Dendritic cell treated with granulocyte-macrophage colony-stimulating factor and Interleukin-4, amounts not matched to agents 40 ng/mL and 50 ng/mL, for 4 days (primary cell): ENCODE results near the gene ADCY1.
"Not testable (repeated sequence)": the region's sequence is repeated elsewhere in the genome, so short reads cannot be mapped to it uniquely, and the experiment has no call there.

Source experiments
- H3K27ac Mint-ChIP-seq: one replicate; pipeline ENCODE4 v1.8.0; 2022; ENCODE audit warnings: mild to moderate bottlenecking, mixed read lengths
- H3K27me3 Mint-ChIP-seq: one replicate; pipeline ENCODE4 v1.8.0; 2022; ENCODE audit warnings: mild to moderate bottlenecking, mixed read lengths
- H3K36me3 Mint-ChIP-seq: one replicate; pipeline ENCODE4 v1.8.0; 2022; ENCODE audit warnings: low read depth, mixed read lengths
- H3K4me1 Mint-ChIP-seq: one replicate; pipeline ENCODE4 v1.8.0; 2022; ENCODE audit warnings: low read depth, mixed read lengths
- H3K4me3 Mint-ChIP-seq: one replicate; pipeline ENCODE4 v1.8.0; 2022; ENCODE audit warnings: mild to moderate bottlenecking, moderate library complexity, mixed read lengths
- H3K9me3 Mint-ChIP-seq: one replicate; pipeline ENCODE4 v1.8.0; 2022; ENCODE audit warnings: mixed read lengths
- intact Hi-C: fragments of 100-400 bp; cut with micrococcal nuclease; formaldehyde crosslinking; loops from one replicate; pipeline ENCODE4 v1.15.0; 2022

Gene ADCY1

DNA sequence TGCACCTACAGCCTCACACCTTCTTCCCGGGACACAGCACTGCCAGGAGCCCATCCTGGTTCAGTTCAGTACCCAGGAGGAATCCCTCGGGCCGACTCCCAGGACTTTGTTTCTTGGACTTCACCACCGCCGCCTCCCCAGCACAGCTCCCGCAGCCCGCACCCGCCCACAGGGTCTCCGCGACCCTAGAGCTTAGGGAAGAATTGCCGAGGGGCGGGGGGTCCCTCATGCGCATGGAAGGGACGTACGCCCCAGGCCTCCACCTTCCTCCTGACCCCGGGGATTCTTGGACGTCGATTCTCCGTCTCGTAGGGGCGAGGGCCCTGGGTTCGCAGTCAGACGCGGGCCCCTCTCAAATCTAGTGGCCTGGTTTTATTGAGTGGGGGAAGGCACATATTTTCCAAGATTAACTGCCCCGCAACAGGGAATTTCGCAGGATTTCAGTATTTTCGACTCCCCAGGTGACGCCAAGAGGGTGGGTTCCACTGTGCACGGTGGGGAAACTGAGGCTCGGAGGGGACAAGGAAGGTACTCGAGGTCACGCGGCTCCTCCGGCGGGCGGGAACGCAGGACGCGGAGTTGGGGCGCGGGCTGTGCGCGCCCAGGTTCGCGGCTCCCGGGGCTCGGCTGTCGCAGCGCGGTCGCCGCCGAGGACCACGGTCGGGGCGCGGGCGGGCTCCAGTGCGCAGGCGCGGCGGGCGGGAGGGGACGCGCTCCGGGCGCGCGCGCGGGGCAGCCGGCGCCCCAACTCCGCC is at the start of gene ADCY1:
Gene ADCY1, plus strand, starts transcription at position 708 of the 755 bp plus-strand sequence. CDS start 176 bp downstream, outside the sequence.
- Mint-ChIP-seq H3K4me1 (no peaks in the 10 kb centered on the region), H3K4me3 (peak within 1 kb of the TSS; percentile 24), H3K27me3 (peaks cover 54% of the 10 kb centered on the region), H3K36me3 (no peaks in the 10 kb centered on the region), H3K27ac (no peak within 1 kb of the TSS), H3K9me3 (no peaks in the 10 kb centered on the region)
- intact Hi-C loops = no loop called here

DNA sequence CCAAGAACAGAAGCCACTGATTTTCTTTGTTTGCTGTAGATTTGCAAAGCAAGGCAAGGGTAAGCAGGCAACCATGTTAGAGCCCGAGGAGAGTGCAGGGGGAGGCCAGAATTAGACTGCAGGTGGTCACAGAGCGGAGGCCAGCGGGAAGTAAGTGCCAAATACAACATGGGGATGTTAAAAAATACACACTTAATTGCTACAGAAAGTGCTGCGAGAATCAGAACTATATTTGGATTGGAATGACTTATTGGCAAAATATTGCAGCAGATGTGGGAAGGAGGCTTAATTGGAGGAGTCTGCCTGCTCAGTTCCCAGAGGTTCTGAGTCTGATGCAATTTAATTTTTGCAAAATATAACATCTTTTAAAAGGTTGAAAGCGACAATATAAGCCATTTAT is 49.7 kb upstream of the ADCY1 start:
- Mint-ChIP-seq H3K27me3 (no peaks in the 10 kb centered on the region), H3K27ac (no peak overlapping the region), H3K9me3 (peaks cover under 1% of the 10 kb centered on the region), H3K36me3 (no peaks in the 10 kb centered on the region), H3K4me3 (no peak overlapping the region), H3K4me1 (no peaks in the 10 kb centered on the region)
- intact Hi-C loops = no loop called here

DNA sequence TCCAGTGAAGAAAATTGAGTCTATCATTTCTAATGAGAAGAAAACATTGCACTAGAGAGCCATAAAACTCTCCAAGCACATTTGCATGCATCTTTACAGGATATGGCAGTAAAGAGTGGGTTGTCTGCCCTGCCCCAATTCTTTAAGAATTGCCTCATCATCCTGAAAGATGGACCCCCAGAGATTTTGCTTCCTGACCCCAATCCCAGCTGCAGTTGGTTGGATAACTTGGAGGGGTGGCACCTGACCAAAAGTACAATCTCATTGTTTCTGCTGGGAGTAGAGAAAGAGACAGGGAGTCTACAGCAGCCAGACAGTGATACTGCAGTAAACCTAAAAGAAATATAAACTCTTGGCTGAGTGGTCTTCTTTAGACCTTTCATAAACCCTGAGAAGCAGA is 49.1 kb upstream of the ADCY1 start:
- intact Hi-C loops = no loop called here
- no peaks in the 10 kb centered on the region for H3K4me1 Mint-ChIP-seq

DNA sequence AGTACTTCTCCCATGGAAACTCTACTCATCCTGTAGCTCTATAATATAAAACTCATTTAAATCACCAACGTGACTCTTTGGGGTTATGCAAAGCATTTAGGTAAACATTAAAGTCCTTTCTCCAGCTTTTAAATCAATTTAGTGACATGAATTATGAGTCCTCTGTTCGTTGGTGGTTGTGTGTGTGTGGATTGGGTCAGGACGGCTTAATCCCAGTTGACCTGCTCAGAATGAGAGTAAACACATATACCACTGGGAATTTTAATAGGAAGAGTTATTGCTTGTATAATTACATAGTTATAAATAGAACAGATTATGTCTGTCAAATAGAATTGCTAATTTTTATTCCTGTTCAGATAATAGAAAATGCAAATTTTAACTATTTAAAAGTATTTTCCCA is 30.7 kb upstream of the ADCY1 start:
- no peak overlapping the region for H3K27ac Mint-ChIP-seq
- no peak overlapping the region for H3K4me3 Mint-ChIP-seq
- intact Hi-C loops = no loop called here
- H3K4me1 Mint-ChIP-seq = no peaks in the 10 kb centered on the region
- H3K9me3 Mint-ChIP-seq = peaks cover 14% of the 10 kb centered on the region
- no peaks in the 10 kb centered on the region for H3K36me3 Mint-ChIP-seq
- H3K27me3 Mint-ChIP-seq = no peaks in the 10 kb centered on the region

More for the DNA sequence above, 49.1 kb upstream of the ADCY1 start:
- Mint-ChIP-seq H3K27me3 (no peaks in the 10 kb centered on the region), H3K9me3 (no peaks in the 10 kb centered on the region), H3K4me3 (no peak overlapping the region), H3K27ac (no peak overlapping the region), H3K36me3 (no peaks in the 10 kb centered on the region)

DNA sequence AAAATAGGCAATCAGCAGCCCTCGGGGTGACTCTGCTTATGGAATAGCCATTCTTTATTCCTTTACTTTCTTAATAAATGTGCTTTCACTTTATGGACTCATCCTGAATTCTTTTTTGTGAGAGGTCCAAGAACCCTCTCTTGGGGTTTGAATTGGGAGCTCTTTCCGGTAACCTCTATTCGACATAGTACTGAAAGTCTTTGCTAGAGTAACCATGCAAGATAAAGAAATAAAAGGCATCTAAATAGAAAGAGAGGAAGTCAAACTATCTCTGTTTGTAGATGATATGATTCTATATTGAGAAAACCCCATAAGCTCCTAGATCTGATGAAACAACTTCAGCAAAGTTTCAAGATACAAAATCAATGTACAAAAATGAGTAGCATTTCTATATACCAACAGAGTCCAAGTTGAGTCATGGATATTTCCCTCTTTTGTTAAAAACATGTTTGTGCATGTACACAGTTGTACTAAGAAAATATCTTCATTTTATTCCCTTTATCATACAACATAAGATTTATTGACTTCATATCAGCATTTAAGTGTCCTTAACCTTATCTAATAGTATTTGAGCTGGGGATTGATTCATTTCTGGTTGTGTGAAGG is 29.0 kb upstream of the ADCY1 start:
- H3K9me3 Mint-ChIP-seq, H3K36me3 Mint-ChIP-seq, H3K4me1 Mint-ChIP-seq, H3K4me3 Mint-ChIP-seq, H3K27me3 Mint-ChIP-seq, intact Hi-C loops, H3K27ac Mint-ChIP-seq: not testable (repeated sequence)

DNA sequence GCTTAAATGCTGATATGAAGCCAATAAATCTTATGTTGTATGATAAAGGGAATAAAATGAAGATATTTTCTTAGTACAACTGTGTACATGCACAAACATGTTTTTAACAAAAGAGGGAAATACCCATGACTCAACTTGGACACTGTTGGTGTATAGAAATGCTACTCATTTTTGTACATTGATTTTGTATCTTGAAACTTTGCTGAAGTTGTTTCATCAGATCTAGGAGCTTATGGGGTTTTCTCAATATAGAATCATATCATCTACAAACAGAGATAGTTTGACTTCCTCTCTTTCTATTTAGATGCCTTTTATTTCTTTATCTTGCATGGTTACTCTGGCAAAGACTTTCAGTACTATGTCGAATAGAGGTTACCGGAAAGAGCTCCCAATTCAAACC is 25.3 kb upstream of the ADCY1 start:
- H3K9me3 Mint-ChIP-seq, intact Hi-C loops, H3K4me1 Mint-ChIP-seq, H3K27ac Mint-ChIP-seq, H3K27me3 Mint-ChIP-seq, H3K36me3 Mint-ChIP-seq, H3K4me3 Mint-ChIP-seq: not testable (repeated sequence)

DNA sequence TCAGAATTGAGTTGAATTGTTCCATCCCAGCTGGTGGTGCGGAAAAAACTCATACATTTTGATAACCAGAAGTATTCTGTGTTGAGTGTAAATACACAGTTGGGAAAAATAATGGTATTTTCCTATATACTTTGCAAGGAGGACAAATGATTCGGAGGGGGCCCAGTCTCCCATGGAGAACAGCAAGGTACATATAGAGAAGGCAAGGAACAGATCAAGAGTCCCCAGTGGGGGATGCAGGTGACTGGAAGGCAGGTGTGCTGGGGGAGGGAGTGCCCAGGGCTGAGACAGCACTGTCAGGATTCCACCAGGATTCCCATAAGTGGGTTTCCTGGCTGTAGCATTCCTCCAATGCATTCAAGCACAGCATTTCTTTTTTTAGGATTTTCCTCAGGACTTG is 10.8 kb upstream of the ADCY1 start:
- H3K27ac Mint-ChIP-seq = no peak overlapping the region
- H3K27me3 Mint-ChIP-seq = peaks cover 4% of the 10 kb centered on the region
- peaks cover 13% of the 10 kb centered on the region for H3K9me3 Mint-ChIP-seq
- no peak overlapping the region for H3K4me3 Mint-ChIP-seq
- H3K36me3 Mint-ChIP-seq = no peaks in the 10 kb centered on the region
- intact Hi-C loops = no loop called here
- H3K4me1 Mint-ChIP-seq = no peaks in the 10 kb centered on the region

DNA sequence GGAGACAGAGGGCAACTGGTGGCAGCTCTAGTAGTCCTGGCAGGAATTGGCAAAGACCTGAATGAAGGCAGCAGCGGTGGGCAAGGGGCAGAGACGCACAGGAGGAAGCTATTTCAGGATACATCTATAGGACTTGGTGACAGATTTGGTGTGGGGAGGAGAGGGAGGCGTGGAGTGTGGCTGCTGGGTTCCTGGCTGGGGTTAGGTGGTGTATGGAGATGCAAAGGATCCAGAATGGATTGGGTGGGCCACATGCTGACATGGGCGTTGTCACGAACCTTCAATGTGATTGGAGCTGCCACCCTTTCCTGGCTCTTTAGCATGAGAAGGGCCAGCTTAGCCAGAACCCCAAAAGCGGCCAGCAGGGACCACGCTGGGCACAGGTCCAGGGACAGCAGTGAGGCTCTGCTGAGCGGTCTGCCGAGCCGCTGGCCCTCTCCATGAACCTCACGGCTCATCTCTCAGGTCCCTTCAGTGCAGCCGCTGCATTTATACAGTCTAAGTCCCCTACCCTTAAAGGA is 10.2 kb upstream of the ADCY1 start:
- Mint-ChIP-seq H3K4me3 (no peak overlapping the region), H3K27me3 (peaks cover 4% of the 10 kb centered on the region), H3K9me3 (peaks cover 13% of the 10 kb centered on the region), H3K27ac (no peak overlapping the region), H3K36me3 (no peaks in the 10 kb centered on the region), H3K4me1 (no peaks in the 10 kb centered on the region)
- intact Hi-C loops = no loop called here

DNA sequence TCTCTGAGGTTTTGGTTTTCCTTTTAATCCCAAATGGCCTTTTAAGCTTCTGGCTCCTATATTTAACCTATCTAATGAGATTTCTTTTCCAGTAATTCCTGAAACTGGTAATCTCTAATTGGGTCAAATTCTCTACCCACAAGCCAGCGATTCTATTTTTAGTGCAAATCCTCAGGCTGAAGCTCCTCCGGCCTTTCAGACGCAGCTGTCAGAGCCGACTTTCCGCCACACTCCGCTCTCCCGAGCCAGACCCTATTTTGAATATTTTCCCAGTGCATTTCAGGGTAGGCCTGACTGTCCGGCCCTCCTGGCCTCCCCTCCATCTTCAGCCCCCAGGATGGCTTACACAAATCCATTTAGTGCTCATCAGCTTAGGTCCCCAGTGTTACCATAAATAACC is 9.7 kb upstream of the ADCY1 start:
- no peaks in the 10 kb centered on the region for H3K36me3 Mint-ChIP-seq
- H3K9me3 Mint-ChIP-seq = peaks cover 10% of the 10 kb centered on the region
- no peaks in the 10 kb centered on the region for H3K4me1 Mint-ChIP-seq
- no peak overlapping the region for H3K4me3 Mint-ChIP-seq
- H3K27ac Mint-ChIP-seq = no peak overlapping the region
- intact Hi-C loops = no loop called here
- H3K27me3 Mint-ChIP-seq = peaks cover 4% of the 10 kb centered on the region

DNA sequence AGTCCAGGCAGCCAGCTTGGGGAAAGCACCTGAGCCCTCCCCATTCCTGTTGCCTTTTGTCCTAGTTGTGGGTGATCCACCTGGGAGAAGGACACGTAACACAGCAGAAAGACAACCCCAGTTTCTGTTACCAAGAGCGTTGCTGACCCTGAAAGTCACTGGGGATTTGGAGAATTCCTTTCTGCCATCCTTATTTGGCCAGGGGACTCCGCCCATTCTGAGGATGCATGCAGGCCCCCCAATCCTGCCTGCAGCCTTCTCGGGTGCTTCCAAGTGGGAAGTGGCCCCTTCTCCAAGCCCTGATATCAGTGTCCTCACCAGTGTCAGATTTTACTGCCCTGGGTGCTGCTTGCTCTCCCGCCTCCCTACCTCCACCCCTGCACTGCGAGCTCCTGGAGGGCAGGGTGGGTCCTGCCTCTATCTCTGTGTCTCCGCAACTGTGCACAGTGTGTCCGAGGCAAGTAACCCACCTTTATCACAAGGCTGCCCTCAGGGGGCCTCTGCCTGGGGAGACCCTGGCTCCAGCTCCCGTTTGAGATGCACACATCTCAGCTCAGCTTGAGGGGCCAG is 9.2 kb upstream of the ADCY1 start:
- H3K4me1 Mint-ChIP-seq = no peaks in the 10 kb centered on the region
- intact Hi-C loops = no loop called here
- H3K4me3 Mint-ChIP-seq = no peak overlapping the region
- peaks cover 4% of the 10 kb centered on the region for H3K27me3 Mint-ChIP-seq
- peaks cover 5% of the 10 kb centered on the region for H3K9me3 Mint-ChIP-seq
- H3K36me3 Mint-ChIP-seq = no peaks in the 10 kb centered on the region
- no peak overlapping the region for H3K27ac Mint-ChIP-seq

DNA sequence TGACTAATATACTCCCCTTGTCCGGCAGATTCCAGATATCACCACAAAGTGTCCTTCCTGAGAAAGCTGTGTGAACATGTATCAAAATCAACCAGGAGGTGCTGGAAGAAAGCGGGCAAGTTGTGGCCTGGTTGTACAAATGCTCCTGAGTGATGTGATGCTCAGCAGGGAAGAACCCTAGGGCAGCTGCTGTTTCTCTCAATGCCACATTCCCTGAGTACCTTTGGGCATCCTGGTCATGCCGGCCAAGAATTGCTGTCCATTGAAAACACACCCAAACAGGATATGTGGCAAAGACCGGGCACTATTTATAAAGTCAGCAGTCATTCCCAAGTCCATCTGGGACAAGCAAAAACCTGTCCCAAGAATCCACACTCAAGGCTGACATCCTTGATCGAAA is 7.8 kb upstream of the ADCY1 start:
- peaks cover 8% of the 10 kb centered on the region for H3K27me3 Mint-ChIP-seq
- no peak overlapping the region for H3K27ac Mint-ChIP-seq
- H3K9me3 Mint-ChIP-seq = no peaks in the 10 kb centered on the region
- no peak overlapping the region for H3K4me3 Mint-ChIP-seq
- no peaks in the 10 kb centered on the region for H3K36me3 Mint-ChIP-seq
- intact Hi-C loops = no loop called here
- no peaks in the 10 kb centered on the region for H3K4me1 Mint-ChIP-seq

DNA sequence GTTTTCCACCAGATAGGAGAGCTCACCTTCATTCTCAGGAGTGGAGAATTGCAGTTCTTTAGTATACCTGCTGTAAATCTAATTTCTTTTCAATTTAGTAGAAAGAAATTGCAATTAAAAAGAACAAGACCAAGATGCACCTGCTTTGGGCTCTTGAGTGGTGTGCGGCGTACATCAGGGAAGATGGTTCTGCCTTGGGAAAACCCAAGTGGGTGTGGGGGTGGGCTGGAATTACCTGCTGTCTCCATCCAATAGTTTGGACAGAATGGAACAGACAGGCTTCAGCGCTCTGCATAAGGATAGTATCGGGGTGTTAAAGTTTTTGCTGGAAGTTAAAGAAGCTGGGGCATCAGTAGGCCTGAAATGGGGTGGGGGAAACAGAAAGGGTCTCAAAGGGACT is 7.2 kb upstream of the ADCY1 start:
- no peaks in the 10 kb centered on the region for H3K9me3 Mint-ChIP-seq
- no peak overlapping the region for H3K27ac Mint-ChIP-seq
- no peaks in the 10 kb centered on the region for H3K36me3 Mint-ChIP-seq
- no peak overlapping the region for H3K4me3 Mint-ChIP-seq
- intact Hi-C loops = no loop called here
- H3K4me1 Mint-ChIP-seq = no peaks in the 10 kb centered on the region
- H3K27me3 Mint-ChIP-seq = peaks cover 14% of the 10 kb centered on the region

DNA sequence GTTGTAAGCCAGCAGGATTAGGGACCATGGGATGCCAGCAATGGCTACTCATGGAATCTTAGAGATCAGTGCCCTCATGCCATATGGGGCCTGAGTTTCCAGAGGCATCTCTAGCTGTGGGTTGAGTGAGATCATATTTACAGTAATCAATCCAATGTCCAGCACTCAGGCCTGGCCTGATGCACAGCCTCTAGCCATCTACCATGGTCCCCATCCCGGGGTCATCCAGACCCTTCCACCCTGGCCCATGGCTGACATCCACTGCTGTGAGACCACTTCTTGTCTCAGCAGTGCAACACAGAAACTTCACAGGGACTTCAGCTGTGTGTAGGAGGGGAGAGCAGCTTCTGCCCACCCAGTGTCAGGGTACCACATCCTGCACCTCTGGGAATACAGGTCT is 6.5 kb upstream of the ADCY1 start:
- H3K4me3 Mint-ChIP-seq = no peak overlapping the region
- peaks cover 19% of the 10 kb centered on the region for H3K27me3 Mint-ChIP-seq
- no peak overlapping the region for H3K27ac Mint-ChIP-seq
- H3K4me1 Mint-ChIP-seq = no peaks in the 10 kb centered on the region
- no peaks in the 10 kb centered on the region for H3K36me3 Mint-ChIP-seq
- no peaks in the 10 kb centered on the region for H3K9me3 Mint-ChIP-seq
- intact Hi-C loops = no loop called here

DNA sequence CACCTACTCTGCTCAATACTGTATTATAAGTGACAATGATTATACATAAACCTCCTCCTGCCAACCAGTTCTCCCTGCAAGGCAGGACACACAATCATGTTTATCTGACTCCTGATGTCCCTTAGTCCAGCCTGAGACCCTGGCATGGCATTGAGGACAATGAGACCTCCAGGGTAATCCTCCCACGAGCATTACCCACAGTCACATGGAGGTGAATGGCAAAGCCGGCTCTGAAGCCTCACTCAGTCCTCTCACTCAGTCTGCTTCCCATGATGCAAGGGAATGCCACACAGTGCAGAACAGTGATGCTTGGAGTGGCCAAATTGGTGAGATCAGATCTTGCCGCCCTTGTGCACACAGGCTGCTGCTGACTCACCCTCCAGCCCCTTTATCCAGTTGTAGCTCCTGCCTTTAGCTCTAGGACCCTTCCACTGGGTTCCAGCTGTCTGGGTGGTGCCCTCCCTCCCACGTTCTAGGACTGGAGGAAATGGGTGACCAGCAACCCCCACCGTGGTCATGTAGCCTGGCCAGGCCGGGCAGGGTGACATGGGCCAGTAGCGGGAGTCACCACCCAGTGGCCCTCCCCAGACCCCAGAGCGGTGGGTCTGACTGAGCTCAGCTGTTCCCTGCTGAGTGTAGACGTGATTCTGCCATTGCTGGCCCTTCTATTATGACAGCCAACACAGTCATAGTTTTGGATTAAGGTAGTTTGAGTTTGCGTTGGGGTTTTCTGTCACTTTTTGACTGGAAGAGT is 5.5 kb upstream of the ADCY1 start:
- H3K27ac Mint-ChIP-seq = no peak overlapping the region

More for the DNA sequence above, 5.5 kb upstream of the ADCY1 start:
- intact Hi-C loops = no loop called here
- H3K4me3 Mint-ChIP-seq = no peak overlapping the region
- peaks cover 28% of the 10 kb centered on the region for H3K27me3 Mint-ChIP-seq
- H3K4me1 Mint-ChIP-seq = no peaks in the 10 kb centered on the region
- no peaks in the 10 kb centered on the region for H3K9me3 Mint-ChIP-seq
- H3K36me3 Mint-ChIP-seq = no peaks in the 10 kb centered on the region
